ENCODE measurements around the gene SEC24B.

Gene SEC24B

DNA sequence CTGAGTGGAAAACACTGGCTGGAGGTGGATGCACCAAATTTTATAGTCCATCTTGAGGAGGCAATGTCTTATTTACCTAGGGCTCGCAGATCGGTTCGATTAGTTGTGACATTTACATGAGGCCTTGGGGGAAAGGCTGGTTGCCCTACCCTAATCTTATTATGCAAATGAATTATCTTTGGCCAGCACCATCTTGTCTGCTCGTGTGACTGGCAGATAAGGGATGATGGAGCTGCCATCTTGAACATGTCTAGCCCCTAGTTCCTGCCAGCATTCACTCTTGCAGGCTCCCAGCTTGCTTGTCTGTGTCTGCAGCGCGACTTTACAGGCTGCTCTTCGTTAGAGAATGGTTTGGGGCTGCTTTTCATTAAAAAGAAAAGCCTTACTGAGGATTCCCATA is 61.9 kb downstream of the SEC24B start:
- H3K4me1 ChIP-seq: no peaks in the 10 kb centered on the region; the same call in 1 of the 2 replicates
- no peaks in the 10 kb centered on the region for H3K9me3 ChIP-seq
- H3K36me3 ChIP-seq: peaks cover 24% of the 10 kb centered on the region
- H3K4me3 ChIP-seq (ENCODE audit: low read depth, low read length): no peak overlapping the region
- peak; percentile 6 for DNase-seq
- TF ChIP-seq, protein P1, sequence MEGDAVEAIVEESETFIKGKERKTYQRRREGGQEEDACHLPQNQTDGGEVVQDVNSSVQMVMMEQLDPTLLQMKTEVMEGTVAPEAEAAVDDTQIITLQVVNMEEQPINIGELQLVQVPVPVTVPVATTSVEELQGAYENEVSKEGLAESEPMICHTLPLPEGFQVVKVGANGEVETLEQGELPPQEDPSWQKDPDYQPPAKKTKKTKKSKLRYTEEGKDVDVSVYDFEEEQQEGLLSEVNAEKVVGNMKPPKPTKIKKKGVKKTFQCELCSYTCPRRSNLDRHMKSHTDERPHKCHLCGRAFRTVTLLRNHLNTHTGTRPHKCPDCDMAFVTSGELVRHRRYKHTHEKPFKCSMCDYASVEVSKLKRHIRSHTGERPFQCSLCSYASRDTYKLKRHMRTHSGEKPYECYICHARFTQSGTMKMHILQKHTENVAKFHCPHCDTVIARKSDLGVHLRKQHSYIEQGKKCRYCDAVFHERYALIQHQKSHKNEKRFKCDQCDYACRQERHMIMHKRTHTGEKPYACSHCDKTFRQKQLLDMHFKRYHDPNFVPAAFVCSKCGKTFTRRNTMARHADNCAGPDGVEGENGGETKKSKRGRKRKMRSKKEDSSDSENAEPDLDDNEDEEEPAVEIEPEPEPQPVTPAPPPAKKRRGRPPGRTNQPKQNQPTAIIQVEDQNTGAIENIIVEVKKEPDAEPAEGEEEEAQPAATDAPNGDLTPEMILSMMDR (IDR thresholded peaks at IDR 0.05; ENCODE audit: low read depth, low read length): no peak
- no peaks in the 10 kb centered on the region for H3K27me3 ChIP-seq

DNA sequence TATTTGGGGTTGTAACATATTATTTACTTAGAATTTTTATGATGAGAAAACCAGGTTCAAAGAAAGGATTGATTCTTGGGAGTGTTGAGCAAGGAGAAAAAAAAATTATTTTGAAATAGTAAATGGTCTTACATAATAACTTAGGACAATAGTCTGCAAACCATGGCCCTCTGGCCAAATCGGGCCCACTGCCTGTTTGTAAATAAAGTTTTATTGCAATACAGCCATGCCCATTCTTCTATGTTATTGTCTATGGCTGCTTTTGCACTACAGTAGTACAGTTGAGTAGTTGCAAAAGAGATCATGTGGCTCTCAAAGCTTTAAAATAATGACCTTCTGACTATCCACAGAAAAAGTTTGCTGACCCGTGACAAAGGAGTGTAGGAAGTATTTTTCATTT is 63.3 kb downstream of the SEC24B start:
- Histone ChIP-seq H3K9me3 (no peaks in the 10 kb centered on the region), H3K36me3 (peaks cover 32% of the 10 kb centered on the region), H3K4me3 (ENCODE audit: low read depth, low read length) (no peak overlapping the region), H3K27me3 (no peaks in the 10 kb centered on the region), H3K4me1 (no peaks in the 10 kb centered on the region; the same call in 1 of the 2 replicates)
- TF ChIP-seq, protein P1 (IDR thresholded peaks at IDR 0.05; ENCODE audit: low read depth, low read length): no peak
- DNase-seq: no peak

- Histone ChIP-seq H3K36me3 (peaks cover 32% of the 10 kb centered on the region), H3K27me3 (no peaks in the 10 kb centered on the region), H3K9me3 (no peaks in the 10 kb centered on the region), H3K4me3 (ENCODE audit: low read depth, low read length) (no peak overlapping the region), H3K4me1 (no peaks in the 10 kb centered on the region; the same call in 1 of the 2 replicates)
- TF ChIP-seq, protein P1 (IDR thresholded peaks at IDR 0.05; ENCODE audit: low read depth, low read length): no peak
- DNase-seq: no peak
These were observed 63.9 kb downstream of the SEC24B start for GRCh38 chr4:109497511-109497910.

GRCh38 chr4:109499513-109499912 is 65.9 kb downstream of the SEC24B start:
- Histone ChIP-seq H3K36me3 (peaks cover 29% of the 10 kb centered on the region), H3K4me1 (no peaks in the 10 kb centered on the region; the same call in 1 of the 2 replicates), H3K27me3 (no peaks in the 10 kb centered on the region), H3K4me3 (ENCODE audit: low read depth, low read length) (no peak overlapping the region), H3K9me3 (no peaks in the 10 kb centered on the region)
- no peak for DNase-seq
- TF ChIP-seq, protein P1 (IDR thresholded peaks at IDR 0.05; ENCODE audit: low read depth, low read length): no peak

DNA sequence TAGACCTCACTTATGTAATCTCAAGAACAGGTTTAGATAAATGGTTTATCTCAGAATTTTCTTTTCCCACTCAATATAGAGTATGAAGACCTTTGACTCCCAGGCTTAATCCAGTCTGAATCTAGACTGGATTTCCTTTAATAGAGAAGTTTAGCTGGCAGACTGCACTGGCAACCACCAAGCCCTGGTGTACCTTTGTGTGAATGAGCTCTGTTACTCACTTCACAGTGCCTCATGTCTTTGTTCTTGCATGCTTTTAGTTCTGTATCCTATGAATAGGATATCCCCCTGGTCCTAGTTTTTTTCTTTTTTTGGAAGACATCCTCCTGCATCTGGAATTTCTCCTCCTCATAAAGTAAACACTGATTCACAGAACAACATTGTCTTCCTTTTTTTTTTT is 73.3 kb downstream of the SEC24B start:
- Histone ChIP-seq H3K36me3 (peaks cover 12% of the 10 kb centered on the region), H3K4me1 (no peaks in the 10 kb centered on the region), H3K4me3 (ENCODE audit: low read depth, low read length) (no peak overlapping the region), H3K9me3 (no peaks in the 10 kb centered on the region), H3K27me3 (no peaks in the 10 kb centered on the region)
- TF ChIP-seq, protein P1 (IDR thresholded peaks at IDR 0.05; ENCODE audit: low read depth, low read length): no peak
- no peak for DNase-seq

DNA sequence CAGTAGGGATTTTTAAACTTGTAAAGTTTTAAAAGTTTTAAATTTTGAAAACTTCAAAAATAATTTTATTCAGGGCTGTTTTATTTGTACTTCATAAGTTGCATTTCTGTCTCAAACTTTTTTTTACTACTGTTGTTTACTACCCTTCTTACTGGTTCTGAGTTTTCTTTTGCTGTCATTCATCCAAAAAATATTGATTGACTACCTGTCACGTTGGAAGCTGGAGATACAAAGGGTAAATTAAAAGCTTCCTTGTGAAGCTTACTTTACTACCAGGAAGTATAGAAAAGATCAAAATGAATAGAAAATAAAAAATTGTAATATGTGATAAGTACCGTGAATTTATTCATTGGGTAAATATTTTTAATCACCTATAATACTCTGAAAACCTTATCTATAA is 77.1 kb downstream of the SEC24B start:
- TF ChIP-seq, protein P1 (IDR thresholded peaks at IDR 0.05; ENCODE audit: low read depth, low read length): no peak
- DNase-seq: no peak
- peaks cover 9% of the 10 kb centered on the region for H3K36me3 ChIP-seq

More for the DNA sequence above, 77.1 kb downstream of the SEC24B start:
- no peaks in the 10 kb centered on the region for H3K9me3 ChIP-seq
- no peak overlapping the region for H3K4me3 ChIP-seq (ENCODE audit: low read depth, low read length)
- H3K4me1 ChIP-seq: no peaks in the 10 kb centered on the region
- no peaks in the 10 kb centered on the region for H3K27me3 ChIP-seq
